ENCODE data around the gene RHOBTB1.

RHOBTB1 gene

GRCh38 chr10:60937784-60938654 is 6.0 kb downstream of the RHOBTB1 start:
- Histone ChIP-seq H3K79me2 (ENCODE audit: insufficient read depth, low read length) (no peaks in the 10 kb centered on the region), H3K9me3 (ENCODE audit: insufficient read depth, low read length, severe bottlenecking) (no peaks in the 10 kb centered on the region), H3K4me1 (ENCODE audit: insufficient read depth, low read length) (peaks cover 11% of the 10 kb centered on the region), H3K4me2 (ENCODE audit: insufficient read depth, low read length) (no peak overlapping the region), H2AFZ (ENCODE audit: low read depth, low read length) (no peak overlapping the region), H4K20me1 (ENCODE audit: insufficient read depth, low read length) (no peaks in the 10 kb centered on the region), H3K36me3 (ENCODE audit: insufficient read depth, low read length) (no peaks in the 10 kb centered on the region), H3K4me3 (ENCODE audit: low read depth in 1 of 2, low read length in 2 of 2) (no peak overlapping the region), H3K9ac (ENCODE audit: low read depth, low read length) (no peak overlapping the region), H3K27ac (ENCODE audit: low read length) (no peak overlapping the region), H3K27me3 (ENCODE audit: insufficient read depth, low read length, poor library complexity) (no peaks in the 10 kb centered on the region)
- TF ChIP-seq, protein P1, sequence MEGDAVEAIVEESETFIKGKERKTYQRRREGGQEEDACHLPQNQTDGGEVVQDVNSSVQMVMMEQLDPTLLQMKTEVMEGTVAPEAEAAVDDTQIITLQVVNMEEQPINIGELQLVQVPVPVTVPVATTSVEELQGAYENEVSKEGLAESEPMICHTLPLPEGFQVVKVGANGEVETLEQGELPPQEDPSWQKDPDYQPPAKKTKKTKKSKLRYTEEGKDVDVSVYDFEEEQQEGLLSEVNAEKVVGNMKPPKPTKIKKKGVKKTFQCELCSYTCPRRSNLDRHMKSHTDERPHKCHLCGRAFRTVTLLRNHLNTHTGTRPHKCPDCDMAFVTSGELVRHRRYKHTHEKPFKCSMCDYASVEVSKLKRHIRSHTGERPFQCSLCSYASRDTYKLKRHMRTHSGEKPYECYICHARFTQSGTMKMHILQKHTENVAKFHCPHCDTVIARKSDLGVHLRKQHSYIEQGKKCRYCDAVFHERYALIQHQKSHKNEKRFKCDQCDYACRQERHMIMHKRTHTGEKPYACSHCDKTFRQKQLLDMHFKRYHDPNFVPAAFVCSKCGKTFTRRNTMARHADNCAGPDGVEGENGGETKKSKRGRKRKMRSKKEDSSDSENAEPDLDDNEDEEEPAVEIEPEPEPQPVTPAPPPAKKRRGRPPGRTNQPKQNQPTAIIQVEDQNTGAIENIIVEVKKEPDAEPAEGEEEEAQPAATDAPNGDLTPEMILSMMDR (IDR thresholded peaks at IDR 0.05; ENCODE audit: borderline replicate concordance, extremely low read depth, low read length, poor library complexity, severe bottlenecking), result no peak
- no peak for TF ChIP-seq EZH2 (IDR thresholded peaks at IDR 0.05; ENCODE audit: borderline replicate concordance, low read depth, low read length, severe bottlenecking)
- DNase-seq (no peak), ATAC-seq (ENCODE audit: insufficient read depth, low read depth) (no peak)

DNA sequence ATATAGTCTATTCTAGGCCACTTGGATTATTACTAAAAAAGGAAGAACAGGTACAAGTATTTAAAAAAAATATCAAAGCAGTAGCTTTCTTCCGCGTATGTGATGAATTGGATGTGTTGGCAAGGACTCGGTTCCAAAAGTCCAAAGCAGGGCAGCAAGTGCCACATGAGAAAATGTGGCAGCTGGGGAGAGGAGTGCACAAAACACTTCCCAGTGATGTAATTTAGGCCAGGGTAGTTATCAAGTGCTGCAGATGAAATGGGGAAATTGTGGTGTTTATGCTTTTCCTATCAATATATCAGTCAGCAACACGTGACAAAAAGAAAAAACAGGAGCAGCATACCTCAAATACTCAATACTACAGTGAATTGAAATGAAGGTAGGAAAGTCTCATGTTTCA is 7.0 kb downstream of the RHOBTB1 start:
- H3K36me3 ChIP-seq (ENCODE audit: insufficient read depth, low read length), result no peaks in the 10 kb centered on the region
- no peaks in the 10 kb centered on the region for H3K9me3 ChIP-seq (ENCODE audit: insufficient read depth, low read length, severe bottlenecking)
- no peaks in the 10 kb centered on the region for H3K79me2 ChIP-seq (ENCODE audit: insufficient read depth, low read length)
- H3K4me3 ChIP-seq (ENCODE audit: low read depth in 1 of 2, low read length in 2 of 2), result no peak overlapping the region
- TF ChIP-seq EZH2 (IDR thresholded peaks at IDR 0.05; ENCODE audit: borderline replicate concordance, low read depth, low read length, severe bottlenecking), result no peak
- TF ChIP-seq, protein P1 (IDR thresholded peaks at IDR 0.05; ENCODE audit: borderline replicate concordance, extremely low read depth, low read length, poor library complexity, severe bottlenecking), result no peak
- no peak overlapping the region for H3K27ac ChIP-seq (ENCODE audit: low read length)
- ATAC-seq (ENCODE audit: insufficient read depth, low read depth) (no peak), DNase-seq (no peak)
- H3K27me3 ChIP-seq (ENCODE audit: insufficient read depth, low read length, poor library complexity), result no peaks in the 10 kb centered on the region
- peaks cover 1% of the 10 kb centered on the region; the same call in 1 of the 2 replicates for H3K4me1 ChIP-seq (ENCODE audit: insufficient read depth, low read length)
- no peaks in the 10 kb centered on the region for H4K20me1 ChIP-seq (ENCODE audit: insufficient read depth, low read length)
- no peak overlapping the region for H3K9ac ChIP-seq (ENCODE audit: low read depth, low read length)
- H3K4me2 ChIP-seq (ENCODE audit: insufficient read depth, low read length), result no peak overlapping the region
- no peak overlapping the region for H2AFZ ChIP-seq (ENCODE audit: low read depth, low read length)

DNA sequence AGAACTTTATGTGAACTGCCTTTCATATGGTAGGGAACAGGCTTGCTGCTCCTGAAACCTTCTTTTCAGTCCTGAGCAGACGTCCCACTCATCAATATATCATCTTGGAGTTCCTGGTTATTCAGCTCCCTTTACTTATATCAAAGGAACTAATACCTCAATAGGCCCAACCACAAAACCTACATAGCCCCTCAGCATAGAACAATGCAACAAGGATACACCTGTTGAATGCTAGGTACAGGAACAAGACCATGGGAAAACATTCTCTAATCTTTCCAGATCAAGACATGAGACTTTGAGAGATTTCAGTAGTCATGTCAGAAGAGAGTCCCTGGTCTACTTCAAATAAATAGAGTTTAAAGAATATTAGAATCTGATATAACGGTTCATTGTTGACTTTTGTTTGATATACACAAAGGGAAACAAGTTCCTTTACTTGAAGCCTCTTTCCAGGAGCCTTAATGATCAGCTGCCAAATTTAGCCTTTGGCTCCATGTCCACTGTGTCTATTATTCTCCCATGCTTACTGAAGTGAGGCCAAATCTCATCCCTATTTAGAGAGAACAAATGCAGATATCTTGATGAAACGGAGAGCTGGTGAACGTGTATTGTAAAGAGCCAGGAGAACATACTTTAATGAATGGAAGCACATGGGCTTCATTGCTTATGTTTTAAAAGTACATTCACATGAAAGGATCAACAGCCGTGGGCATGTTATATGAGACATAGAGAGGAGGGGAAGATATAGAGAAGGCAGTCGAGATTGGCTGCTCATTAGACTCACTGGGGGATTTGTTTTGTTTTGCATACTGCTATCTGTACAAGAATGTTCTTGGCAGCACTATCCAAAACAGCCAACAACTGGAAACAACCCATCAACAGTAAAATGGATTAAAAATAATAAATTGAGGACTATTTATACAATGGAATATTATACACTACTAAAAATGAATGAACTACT is 9.5 kb downstream of the RHOBTB1 start:
- Histone ChIP-seq H3K9me3 (ENCODE audit: insufficient read depth, low read length, severe bottlenecking) (no peaks in the 10 kb centered on the region), H3K9ac (ENCODE audit: low read depth, low read length) (no peak overlapping the region), H4K20me1 (ENCODE audit: insufficient read depth, low read length) (no peaks in the 10 kb centered on the region), H3K4me3 (ENCODE audit: low read depth in 1 of 2, low read length in 2 of 2) (no peak overlapping the region), H3K79me2 (ENCODE audit: insufficient read depth, low read length) (no peaks in the 10 kb centered on the region), H3K27me3 (ENCODE audit: insufficient read depth, low read length, poor library complexity) (no peaks in the 10 kb centered on the region), H3K27ac (ENCODE audit: low read length) (no peak overlapping the region), H3K4me2 (ENCODE audit: insufficient read depth, low read length) (no peak overlapping the region), H3K36me3 (ENCODE audit: insufficient read depth, low read length) (no peaks in the 10 kb centered on the region), H2AFZ (ENCODE audit: low read depth, low read length) (no peak overlapping the region), H3K4me1 (ENCODE audit: insufficient read depth, low read length) (no peaks in the 10 kb centered on the region)
- no peak for DNase-seq
- TF ChIP-seq, protein P1 (IDR thresholded peaks at IDR 0.05; ENCODE audit: borderline replicate concordance, extremely low read depth, low read length, poor library complexity, severe bottlenecking), result no peak
- no peak for TF ChIP-seq EZH2 (IDR thresholded peaks at IDR 0.05; ENCODE audit: borderline replicate concordance, low read depth, low read length, severe bottlenecking)
- no peak for ATAC-seq (ENCODE audit: insufficient read depth, low read depth)

Data from DND-41 (cell line).